Measurements from ENCODE around the gene ZNF580.

ZNF580 gene

DNA sequence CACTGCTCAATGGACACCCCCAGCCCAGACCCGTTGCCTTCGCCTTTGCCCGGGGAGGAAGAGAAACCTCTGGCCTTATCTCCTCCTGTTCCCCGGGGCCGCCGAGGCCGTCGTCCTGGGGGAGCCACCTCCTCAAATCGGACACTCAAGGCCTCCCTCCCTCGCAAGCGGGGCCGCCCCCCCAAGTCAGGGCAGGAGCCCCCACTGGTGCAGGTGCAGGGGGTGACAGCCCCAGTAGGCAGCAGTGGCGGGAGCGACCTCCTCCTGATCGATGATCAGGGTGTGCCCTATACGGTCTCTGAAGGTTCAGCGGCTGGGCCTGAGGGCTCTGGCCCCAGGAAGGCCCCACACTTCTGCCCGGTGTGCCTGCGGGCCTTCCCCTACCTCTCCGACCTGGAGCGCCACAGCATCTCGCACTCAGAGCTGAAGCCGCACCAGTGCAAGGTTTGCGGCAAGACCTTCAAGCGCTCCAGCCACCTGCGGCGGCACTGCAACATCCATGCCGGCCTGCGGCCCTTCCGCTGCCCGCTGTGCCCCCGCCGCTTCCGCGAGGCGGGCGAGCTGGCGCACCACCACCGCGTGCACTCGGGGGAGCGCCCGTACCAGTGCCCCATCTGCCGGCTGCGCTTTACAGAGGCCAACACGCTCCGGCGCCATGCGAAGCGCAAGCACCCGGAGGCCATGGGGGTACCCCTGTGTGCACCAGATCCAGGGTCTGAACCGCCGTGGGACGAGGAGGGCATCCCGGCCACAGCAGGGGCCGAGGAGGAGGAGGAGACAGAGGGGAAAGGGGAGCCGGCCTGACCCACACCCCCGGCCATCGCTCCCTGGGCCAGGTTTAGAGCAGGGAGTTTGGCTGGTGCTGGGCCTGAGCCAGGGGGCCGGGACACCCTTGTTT, 38.4 kb upstream of the ZNF580 start:
- no peak overlapping the region for H3K4me3 ChIP-seq (ENCODE audit: low read depth, low read length)
- peaks cover 6 to 9% of the 10 kb centered on the region in 2 experiments; a peak in 2 of 3 replicates for H3K36me3 ChIP-seq (ENCODE audit: control insufficient read depth in 2 of 2, insufficient read depth in 1 of 2, low read length in 2 of 2)
- ChIA-PET CTCF (interaction anchor here (2.9 kb wide), 1 partner anchor 135 kb away, joined by 8 read pairs; no protein-coding TSS in a partner anchor), POLR2A (interaction anchor here (0.5 to 3.8 kb wide), 4 partner anchors 16 to 209 kb away, joined by 3 to 34 read pairs (median 4); partner anchors contain the start of genes U2AF2 and ZNF784)
- no peak for TF ChIP-seq ZNF530 (tag by site-specific recombination; IDR thresholded peaks at IDR 0.05; ENCODE audit: low read depth)
- TF ChIP-seq, protein P1, sequence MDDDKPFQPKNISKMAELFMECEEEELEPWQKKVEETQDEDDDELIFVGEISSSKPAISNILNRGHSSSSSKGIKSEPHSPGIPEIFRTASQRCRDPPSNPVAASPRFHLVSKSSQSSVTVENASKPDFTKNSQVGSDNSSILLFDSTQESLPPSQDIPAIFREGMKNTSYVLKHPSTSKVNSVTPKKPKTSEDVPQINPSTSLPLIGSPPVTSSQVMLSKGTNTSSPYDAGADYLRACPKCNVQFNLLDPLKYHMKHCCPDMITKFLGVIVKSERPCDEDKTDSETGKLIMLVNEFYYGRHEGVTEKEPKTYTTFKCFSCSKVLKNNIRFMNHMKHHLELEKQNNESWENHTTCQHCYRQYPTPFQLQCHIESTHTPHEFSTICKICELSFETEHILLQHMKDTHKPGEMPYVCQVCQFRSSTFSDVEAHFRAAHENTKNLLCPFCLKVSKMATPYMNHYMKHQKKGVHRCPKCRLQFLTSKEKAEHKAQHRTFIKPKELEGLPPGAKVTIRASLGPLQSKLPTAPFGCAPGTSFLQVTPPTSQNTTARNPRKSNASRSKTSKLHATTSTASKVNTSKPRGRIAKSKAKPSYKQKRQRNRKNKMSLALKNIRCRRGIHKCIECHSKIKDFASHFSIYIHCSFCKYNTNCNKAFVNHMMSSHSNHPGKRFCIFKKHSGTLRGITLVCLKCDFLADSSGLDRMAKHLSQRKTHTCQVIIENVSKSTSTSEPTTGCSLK (tag by site-specific recombination; IDR thresholded peaks at IDR 0.05) = no peak
- no peak for TF ChIP-seq KLF16 (tag by site-specific recombination; IDR thresholded peaks at IDR 0.05)
- TF ChIP-seq ZNF426 (tag by site-specific recombination; IDR thresholded peaks at IDR 0.05) = no peak
- peaks cover 8% of the 10 kb centered on the region; the same call in 1 of the 2 replicates for H3K4me1 ChIP-seq (ENCODE audit: control insufficient read depth, insufficient read depth, low read length)
- no peak overlapping the region for H3K27ac ChIP-seq (ENCODE audit: extremely low read depth, low read depth, low read length)
- no peaks in the 10 kb centered on the region for H3K9me3 ChIP-seq (ENCODE audit: control insufficient read depth, insufficient read depth, low read depth, low read length)

- POLR2A ChIA-PET = interaction anchor here (4.5 kb wide), 1 partner anchor 18 kb away, joined by 75 read pairs; the partner anchor contains the start of gene ZNF784
- CTCF ChIA-PET = no interaction called here
Observed at GRCh38 chr19:55603115-55603514, 37.7 kb upstream of the ZNF580 start.

More at GRCh38 chr19:55603115-55603514, 37.7 kb upstream of the ZNF580 start:
- peaks cover 8% of the 10 kb centered on the region; the same call in 1 of the 2 replicates for H3K4me1 ChIP-seq (ENCODE audit: control insufficient read depth, insufficient read depth, low read length)
- peaks cover 7 to 12% of the 10 kb centered on the region in 2 experiments; a peak in 2 of 3 replicates for H3K36me3 ChIP-seq (ENCODE audit: control insufficient read depth in 2 of 2, insufficient read depth in 1 of 2, low read length in 2 of 2)
- TF ChIP-seq ZNF747 (tag by site-specific recombination; IDR thresholded peaks at IDR 0.05) (no peak), ZNF2 (tag by site-specific recombination; IDR thresholded peaks at IDR 0.05) (no peak), CTCF (tag by site-specific recombination; IDR thresholded peaks at IDR 0.05) (no peak), ZNF174 (tag by site-specific recombination; IDR thresholded peaks at IDR 0.05) (no peak), KLF1 (tag by site-specific recombination; IDR thresholded peaks at IDR 0.05) (no peak), ZNF596 (tag by site-specific recombination; IDR thresholded peaks at IDR 0.05) (no peak), ZNF112 (tag by site-specific recombination; IDR thresholded peaks at IDR 0.05) (no peak), ZNF19 (tag by site-specific recombination; IDR thresholded peaks at IDR 0.05; ENCODE audit: low read depth) (no peak), ZNF37A (tag by site-specific recombination; IDR thresholded peaks at IDR 0.05) (no peak), ZNF768 (tag by site-specific recombination; IDR thresholded peaks at IDR 0.05) (no peak), ZNF513 (tag by site-specific recombination; IDR thresholded peaks at IDR 0.05) (no peak), ZNF555 (tag by site-specific recombination; conservative IDR thresholded peaks at IDR 0.05) (no peak), ZNF777 (tag by site-specific recombination; IDR thresholded peaks at IDR 0.05; ENCODE audit: borderline replicate concordance) (no peak), ZNF623 (tag by site-specific recombination; IDR thresholded peaks at IDR 0.05) (no peak), ZNF121 (tag by site-specific recombination; IDR thresholded peaks at IDR 0.05) (no peak), HOXC10 (CRISPR knock-in tag; IDR thresholded peaks at IDR 0.05) (no peak)
- TF ChIP-seq, protein P2, sequence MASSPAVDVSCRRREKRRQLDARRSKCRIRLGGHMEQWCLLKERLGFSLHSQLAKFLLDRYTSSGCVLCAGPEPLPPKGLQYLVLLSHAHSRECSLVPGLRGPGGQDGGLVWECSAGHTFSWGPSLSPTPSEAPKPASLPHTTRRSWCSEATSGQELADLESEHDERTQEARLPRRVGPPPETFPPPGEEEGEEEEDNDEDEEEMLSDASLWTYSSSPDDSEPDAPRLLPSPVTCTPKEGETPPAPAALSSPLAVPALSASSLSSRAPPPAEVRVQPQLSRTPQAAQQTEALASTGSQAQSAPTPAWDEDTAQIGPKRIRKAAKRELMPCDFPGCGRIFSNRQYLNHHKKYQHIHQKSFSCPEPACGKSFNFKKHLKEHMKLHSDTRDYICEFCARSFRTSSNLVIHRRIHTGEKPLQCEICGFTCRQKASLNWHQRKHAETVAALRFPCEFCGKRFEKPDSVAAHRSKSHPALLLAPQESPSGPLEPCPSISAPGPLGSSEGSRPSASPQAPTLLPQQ (tag by site-specific recombination; IDR thresholded peaks at IDR 0.05) = no peak
- no peaks in the 10 kb centered on the region for H3K9me3 ChIP-seq (ENCODE audit: control insufficient read depth, insufficient read depth, low read depth, low read length)
- H3K4me3 ChIP-seq (ENCODE audit: low read depth, low read length) = no peak overlapping the region
- H3K27ac ChIP-seq (ENCODE audit: extremely low read depth, low read depth, low read length) = peak overlapping the region; percentile 5; the same call in 1 of the 2 replicates

All from HEK293 (cell line).